ENCODE measurements around the gene UPK1B.

DNA sequence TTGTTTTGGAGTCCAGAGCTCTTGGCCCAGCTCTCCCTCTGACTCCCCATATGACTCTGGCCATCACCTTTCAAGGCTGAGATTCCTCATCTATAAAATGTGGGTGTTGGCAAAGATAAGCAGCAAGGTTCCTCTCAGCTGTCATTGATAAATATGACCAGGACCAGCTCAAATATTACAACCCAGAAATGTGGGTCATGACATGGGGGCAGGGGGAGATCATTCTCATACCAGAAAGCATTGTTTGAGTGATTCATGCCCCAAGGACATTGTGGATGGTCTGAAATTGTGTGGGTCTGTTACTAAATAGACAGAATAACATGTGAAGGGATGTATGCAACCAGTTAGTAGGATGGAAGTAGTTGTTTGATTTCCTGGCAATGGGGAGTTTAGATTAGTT is 13.9 kb downstream of the UPK1B start:
- no peak for TF ChIP-seq EGR1 (IDR thresholded peaks at IDR 0.05; ENCODE audit: low read depth in 2 of 2)
- TF ChIP-seq, protein P1, sequence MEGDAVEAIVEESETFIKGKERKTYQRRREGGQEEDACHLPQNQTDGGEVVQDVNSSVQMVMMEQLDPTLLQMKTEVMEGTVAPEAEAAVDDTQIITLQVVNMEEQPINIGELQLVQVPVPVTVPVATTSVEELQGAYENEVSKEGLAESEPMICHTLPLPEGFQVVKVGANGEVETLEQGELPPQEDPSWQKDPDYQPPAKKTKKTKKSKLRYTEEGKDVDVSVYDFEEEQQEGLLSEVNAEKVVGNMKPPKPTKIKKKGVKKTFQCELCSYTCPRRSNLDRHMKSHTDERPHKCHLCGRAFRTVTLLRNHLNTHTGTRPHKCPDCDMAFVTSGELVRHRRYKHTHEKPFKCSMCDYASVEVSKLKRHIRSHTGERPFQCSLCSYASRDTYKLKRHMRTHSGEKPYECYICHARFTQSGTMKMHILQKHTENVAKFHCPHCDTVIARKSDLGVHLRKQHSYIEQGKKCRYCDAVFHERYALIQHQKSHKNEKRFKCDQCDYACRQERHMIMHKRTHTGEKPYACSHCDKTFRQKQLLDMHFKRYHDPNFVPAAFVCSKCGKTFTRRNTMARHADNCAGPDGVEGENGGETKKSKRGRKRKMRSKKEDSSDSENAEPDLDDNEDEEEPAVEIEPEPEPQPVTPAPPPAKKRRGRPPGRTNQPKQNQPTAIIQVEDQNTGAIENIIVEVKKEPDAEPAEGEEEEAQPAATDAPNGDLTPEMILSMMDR (IDR thresholded peaks at IDR 0.05; ENCODE audit: low read depth, low read length, missing input control), result no peak
- TF ChIP-seq FOXA2 (IDR thresholded peaks at IDR 0.05), result no peak
- TF ChIP-seq, protein P2, sequence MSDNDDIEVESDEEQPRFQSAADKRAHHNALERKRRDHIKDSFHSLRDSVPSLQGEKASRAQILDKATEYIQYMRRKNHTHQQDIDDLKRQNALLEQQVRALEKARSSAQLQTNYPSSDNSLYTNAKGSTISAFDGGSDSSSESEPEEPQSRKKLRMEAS (IDR thresholded peaks at IDR 0.05), result no peak
- TF ChIP-seq SP1 (IDR thresholded peaks at IDR 0.05), result no peak
- no peak for TF ChIP-seq RXRA (IDR thresholded peaks at IDR 0.05)
- no peak for TF ChIP-seq FOXA1 (IDR thresholded peaks at IDR 0.05)
- TF ChIP-seq RAD21 (IDR thresholded peaks at IDR 0.05), result no peak
